Measurements from ENCODE around the gene MXRA8.
A peak's percentile ranks its signal among the peaks of the same experiment; 100 is the strongest.

MXRA8 gene

DNA sequence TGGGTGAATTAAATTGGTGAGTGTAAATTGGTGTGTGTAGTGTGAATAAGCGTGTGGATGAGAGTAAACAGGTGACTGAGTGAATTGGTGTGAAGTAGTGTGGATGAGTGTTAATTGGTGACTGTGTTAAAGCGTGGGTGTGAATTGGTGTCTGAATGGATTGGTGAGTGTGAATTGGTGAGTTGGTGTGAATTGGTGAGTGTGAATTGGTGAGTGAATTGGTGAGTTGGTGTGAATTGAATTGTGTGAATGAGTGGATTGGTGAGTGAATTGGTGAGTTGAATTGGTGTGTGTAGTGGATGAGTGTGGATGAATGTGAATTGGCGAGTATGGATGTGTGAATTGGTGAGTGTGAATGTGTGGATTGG is 8.3 kb upstream of the MXRA8 start:
- no peak for DNase-seq (ENCODE audit: low spot score)

DNA sequence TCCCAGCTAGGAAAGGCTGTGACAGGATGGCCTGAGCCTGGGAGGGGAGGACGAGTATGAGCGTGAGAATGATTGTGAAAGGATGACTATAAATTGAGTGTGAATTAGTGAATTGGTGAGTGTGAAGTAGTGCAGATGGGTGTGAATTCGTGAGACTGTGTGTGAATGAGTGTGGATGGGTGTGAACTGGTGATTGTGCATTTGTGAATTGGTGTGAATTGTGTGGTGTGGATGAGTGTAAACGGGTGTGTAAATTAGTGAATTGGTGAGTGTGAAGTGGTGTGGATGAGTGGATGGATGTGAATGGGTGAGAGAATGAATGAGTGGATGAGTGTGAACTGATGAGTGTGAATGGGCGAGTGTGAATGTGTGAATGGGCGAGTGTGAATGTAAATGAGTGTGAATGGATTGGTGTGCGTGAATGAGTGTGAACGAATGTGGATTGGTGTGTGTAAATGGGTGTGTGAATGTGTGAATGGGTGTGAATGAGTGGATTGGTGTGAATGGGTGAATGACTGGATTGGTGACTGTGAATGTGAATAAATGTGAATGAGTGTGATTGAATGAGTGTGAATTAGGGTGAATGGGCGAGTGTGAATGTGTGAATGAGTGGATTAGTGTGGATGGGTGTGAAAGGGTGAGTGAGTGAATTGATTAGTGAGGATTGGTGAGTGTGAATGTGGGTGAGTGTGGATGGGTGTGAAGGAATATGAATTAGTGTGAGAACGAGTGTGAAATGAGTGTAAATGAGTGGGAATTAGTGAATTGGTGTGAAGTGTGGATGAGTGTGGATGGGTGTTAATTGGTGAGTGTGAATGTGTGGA is 7.7 kb upstream of the MXRA8 start:
- no peak for DNase-seq (ENCODE audit: low spot score)

DNA sequence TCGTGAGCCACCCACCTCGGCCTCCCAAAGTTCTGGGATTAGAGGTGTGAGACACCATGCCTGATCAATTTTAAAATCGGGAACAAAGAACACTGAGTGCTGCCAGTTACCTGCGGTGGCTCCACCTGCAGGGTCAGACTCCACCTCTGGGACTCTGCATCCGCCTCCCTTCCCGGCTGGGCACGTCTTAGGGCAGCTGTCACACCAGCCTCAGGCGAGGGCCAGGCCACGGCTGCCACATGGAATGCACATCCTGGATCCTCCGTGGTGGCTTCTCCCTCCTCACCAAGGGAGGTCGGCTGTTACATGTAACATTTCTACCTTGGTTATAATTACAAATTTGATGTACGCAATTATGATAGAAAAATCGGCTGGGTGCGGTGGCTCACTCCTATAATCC is 5.9 kb upstream of the MXRA8 start:
- DNase-seq (ENCODE audit: low spot score): no peak

DNA sequence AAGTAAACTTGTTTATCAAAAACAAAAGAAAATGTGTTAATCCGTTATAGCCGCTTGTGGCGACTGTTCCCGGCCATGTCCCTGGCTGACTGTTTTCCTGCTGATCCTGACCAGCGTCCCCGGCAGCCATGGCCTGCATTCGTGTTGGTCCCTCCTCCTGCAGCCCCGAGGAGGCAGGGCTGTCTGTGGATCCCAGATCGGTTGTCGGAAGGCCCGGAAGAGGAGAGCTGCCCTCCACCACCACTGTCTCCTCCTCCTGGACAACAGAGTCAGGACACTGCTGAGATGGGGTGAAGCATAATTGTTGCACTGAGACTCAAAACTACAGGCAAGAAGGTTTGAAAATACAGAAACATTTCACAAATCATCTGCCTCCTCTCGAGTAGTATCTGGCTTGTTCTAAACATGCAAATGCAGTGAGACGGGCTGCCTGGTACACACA is 3.6 kb upstream of the MXRA8 start:
- peak; percentile 60 for DNase-seq (ENCODE audit: low spot score)

DNA sequence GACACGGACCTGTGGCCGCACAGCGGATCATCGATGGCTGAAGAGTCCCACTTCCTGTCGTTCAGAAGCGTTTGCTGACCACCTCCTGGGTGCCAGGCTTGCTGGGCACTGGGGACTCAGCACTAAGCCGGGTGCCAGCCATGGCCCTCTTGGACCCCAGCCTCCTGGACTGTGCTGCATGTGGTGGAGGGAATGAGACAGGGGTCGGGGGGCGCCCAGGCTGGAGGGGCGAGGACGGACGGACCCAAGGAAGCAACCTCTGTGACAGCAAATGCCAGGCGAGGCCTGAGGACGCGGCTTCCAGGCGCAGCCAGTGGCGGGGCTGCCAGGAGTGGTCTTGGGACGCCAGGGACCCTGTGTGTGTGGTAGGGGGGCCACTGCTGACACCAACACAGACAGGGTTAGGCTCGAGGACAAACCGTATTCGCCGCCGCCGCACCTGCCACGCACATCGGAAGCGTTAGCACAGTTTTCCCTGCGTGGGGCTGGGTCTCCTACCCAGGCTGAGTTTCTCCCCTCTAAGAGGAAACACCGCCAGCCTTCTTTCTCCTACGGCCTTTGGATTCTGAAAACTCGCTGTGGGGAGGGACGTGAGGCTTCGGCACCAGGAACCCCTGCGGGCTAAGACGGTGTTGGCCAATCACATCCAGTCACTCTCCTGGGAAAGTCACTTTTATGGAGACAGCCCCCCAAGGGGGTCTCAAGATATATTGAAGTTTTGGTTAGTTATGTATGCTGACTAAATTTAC is 3.1 kb upstream of the MXRA8 start:
- DNase-seq (ENCODE audit: low spot score): peak; percentile 48

DNA sequence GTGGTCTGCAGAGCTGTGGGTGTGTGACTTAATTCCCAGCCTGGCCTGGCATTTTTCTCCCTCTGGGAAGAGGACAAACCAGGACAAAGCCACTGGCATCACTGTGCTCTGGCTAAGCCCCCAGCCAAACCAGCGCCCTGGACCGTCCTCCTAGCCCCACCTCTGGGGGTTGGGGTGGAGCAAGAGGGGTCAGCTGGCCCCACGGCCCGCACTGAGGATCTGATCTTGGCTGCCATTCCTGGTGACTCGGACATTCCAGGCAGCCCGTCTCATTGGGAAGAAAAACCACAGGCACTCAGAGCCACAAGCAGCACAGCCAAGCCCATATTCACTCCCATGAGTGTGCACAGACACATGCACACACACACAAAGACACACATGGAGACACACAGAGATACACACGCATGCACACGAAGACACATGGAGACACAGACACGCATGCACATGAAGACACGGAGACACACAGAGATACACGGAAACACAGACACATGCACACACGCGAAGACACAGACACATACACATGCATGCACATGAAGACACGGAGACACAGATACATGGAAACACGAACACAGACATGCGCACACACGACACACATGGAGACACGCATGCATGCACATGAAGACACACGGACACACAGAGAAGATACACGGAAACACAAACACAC is 2.3 kb upstream of the MXRA8 start:
- DNase-seq (ENCODE audit: low spot score): peak; percentile 78

DNA sequence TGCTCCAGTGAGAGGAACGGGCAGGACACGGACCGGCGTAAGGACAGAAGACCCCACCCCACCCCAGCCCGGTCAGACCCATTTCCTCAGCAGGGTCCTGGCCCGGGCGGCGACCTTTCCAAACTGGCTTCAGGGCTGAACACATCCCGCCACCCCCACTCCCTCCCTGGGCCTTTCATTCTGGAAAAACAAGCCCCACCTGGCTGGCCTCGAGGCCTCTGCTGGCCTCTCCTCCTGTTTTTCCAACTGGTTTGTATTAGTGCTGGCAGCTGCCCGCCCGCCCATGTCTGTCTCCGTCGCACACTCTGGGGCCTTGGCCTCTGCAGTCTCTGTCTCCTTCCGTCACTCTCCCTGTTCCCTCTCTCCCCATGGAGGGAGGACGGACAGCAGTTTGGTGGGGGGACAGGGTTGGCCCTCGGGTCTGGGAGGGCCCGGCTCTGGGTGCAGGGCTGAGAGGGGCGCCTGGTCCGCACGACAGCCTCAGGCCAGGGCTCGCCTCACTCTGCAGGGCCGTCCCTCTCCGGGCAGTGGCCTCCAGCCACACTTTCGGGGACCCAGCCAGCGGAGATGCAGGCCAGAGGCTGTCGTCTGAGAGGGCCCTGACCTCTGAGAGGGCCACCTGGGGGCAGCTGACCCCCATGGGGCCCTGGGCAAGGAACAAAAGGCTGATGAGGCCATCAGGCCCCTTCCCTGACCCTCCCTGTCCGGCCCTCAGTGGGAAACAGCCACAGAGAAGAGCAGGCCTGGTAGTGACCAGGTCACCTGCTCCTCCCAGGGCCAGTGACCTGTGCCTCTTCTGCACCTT is 1.5 kb upstream of the MXRA8 start:
- peak; percentile 75 for DNase-seq (ENCODE audit: low spot score)

DNA sequence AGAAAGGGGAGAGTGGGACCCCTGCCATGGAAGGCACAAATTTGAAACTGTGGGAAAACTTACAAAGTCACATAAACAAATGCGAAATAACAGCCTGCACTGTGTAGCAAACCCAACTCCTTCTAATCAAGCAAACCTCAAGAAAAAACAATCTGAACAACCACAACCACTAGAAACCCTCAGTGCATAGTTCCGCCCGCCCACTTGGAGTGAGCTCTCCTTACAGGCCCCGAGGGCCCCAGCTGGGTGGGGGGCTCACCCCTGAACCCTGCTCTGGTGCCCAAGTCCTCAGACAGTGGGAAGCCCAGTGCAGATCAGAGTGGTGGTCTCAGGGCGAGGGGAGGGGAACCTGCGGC is 931 bp upstream of the MXRA8 start:
- no peak for DNase-seq (ENCODE audit: low spot score)

DNA sequence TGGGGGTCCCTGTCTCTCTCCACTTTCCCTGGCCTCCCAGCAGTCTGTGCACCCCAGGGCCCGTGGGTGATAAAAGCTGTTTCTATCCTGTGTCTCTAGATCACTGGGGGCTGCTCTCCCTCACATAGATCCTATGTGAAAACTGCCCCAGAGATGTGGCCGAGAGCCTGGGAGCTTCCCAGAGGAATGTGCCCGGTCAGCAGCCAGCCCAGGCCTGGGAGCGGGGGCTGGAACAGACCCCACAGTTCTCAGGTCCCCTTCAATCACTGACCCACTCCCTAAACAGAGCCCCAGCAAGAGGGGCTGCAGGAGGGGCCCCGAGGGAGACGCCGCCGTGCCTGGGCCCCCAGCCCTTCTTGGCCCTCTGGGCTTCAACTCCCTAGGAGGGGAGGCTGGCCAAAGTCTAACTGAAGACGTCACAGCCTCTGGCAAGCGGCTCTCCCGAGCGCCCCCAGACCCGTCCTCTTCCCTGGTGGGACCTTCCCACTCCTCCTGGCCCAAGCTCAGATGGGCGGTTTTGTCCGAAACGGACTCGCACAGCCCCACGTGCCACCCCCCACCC is 403 bp downstream of the MXRA8 start:
- no peak for DNase-seq (ENCODE audit: low spot score)

DNA sequence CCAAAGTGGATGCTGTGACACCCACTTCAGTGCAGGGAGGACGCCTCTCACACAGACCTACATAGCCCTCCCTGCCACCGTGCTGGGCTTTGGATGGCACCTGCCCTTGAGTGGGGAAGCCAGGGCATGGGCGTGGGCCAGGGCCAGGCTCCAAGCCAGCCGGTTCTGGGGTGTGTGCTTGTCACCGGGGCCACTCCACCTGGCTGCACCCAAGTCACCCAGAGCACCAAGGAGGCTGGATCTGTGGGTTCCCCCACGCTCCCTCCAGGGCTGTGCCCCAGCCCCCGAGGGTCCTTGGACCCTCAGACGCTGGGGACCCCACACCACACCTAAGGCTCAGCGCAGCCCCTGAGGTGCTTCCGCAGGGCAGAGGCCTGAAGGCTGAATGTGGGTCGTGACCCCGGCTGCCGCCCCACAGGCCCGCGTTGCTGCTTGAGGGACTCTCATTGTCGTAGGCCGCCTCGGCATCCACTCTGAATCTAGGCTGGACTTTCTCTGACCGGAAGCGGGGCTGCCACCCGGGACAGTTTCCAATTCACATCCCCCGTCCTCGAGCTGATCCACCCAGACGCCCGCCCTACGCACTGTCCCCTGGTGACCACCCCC is 1.5 kb downstream of the MXRA8 start:
- peak; percentile 69 for DNase-seq (ENCODE audit: low spot score)

DNA sequence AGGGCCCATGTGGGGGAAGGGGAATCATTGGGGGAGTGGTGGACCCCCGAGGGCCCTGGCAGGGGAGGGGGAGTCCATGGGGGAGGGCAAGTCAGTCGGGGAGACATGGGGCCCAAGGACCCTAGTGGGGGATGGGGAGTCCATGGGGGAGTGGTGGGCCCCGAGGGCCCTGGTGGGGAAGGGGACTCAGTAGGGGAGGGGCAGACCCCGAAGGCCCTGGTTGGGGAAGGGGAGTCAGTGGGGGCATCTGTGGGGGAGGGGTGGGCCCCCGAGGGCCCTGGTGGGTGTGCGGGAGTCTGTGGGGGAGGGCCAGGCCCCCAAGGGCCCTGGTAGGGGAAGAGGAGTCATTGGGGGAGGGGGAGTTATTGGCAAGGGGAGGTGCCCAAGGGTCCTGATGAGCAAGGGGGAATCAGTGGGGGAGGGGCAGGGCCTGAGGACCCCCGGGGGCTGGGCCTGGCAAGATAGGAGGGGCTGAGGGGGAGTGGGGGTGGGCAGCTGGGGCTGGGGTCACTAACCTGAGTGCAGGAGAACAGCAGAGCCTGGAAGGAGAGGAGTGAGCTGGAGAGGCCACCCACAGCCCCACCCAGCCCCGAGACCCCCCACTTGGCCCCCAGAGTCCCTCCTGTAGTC is 2.1 kb downstream of the MXRA8 start:
- DNase-seq (ENCODE audit: low spot score): no peak

DNA sequence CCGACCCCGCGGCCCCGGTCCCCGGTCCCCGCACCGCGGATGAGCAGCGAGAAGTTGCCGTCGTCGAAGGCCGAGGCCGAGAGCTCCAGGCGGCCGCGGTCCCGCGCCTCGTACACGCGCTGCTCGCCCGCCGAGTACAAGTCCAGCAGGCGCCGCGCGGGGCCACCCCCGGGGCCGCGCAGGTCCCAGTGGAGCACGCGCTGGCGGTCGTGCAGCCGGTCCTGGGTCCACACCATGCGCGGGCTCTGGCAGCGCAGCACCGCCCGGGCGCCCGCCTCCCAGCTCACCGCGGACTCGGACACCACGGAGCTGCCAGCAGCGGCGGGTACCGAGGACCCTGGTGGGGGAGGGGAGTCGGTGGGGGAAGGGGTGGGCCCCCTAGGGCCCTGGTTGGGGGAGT is 2.9 kb downstream of the MXRA8 start:
- DNase-seq (ENCODE audit: low spot score): no peak

DNA sequence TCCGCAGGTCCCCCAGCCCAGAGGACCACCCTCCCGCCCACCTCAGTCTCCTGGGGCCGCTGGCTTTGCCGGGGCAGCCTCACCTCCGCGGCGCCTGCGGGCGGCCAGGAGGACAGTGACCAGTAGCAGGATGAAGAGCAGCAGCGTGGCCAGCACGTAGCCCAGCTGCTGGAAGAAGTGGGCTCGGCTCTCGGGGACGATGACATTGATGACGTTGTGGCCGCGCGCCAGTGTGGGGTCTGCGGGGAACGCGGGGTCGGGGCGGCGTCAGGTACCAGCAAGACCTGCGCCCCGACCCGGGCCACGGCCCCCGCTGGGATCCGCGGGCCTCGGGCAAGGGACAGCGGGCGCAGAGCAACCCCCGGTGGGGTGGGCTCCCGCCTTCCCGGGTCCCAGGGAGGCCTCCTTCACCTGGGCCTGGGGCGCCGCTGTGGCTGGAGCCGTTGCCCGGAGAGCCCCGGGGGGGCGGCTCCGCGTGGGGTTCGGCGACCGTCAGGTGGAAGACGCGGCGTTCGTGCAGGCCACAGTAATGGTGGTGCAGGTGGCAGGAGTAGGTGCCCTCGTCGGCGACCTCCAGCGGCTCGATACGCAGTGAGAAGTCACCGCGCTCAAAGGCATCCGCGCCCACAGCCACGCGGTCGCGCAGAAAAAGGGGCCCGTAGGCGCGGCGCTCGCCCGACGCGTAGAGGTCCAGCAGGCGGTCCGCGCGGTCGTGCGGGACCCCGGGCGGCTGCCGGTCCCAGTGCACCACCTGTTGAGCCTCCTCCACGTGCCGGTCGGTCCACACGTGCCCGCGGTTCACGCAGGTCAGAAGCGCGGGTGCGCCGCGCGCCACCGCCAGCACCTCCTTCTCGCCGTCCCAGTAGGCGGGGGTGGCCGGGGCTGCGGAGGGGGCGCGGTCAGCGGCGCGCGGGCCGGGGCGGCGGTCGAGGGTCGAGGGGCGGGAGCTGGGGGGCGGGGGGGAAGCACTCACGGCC is 3.8 kb downstream of the MXRA8 start:
- DNase-seq (ENCODE audit: low spot score): peak; percentile 64

DNA sequence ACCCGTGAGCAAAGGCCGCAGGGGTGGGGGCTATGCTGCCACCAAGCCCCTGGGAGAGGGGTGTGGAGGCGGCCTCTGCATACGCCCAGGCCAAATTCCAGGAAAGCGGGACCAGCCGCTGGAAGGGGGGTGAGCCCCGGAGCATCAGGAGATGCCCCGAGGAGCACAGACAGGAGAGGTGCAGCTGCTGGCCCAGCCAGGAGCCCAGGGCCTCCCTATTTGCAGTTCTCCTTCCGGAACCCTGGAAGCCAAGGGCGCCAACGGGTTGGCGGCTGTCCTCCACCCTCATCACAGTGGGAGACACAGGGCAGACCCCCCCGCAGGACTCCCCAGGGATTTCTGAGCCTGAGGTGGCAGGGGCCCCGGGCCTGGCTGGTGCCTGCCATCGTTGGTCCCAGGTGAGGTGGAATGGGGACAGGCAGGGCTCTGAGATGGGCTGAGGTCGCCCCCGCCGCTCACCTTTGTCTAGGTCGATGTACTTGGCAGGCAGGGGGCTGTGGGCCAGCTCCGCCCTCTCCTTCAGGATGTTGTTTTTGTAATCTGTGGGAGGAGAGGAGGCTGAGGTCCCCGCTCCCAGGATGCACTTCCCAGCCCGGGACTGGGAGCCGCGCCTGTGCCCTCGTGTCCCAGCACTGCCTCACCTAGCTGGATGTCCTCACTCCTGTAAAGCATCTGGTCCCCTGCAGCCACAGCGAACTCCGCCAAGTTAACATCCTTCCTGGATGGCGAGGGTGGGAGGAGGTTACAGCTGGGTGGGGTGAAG is 4.8 kb downstream of the MXRA8 start:
- no peak for DNase-seq (ENCODE audit: low spot score)

DNA sequence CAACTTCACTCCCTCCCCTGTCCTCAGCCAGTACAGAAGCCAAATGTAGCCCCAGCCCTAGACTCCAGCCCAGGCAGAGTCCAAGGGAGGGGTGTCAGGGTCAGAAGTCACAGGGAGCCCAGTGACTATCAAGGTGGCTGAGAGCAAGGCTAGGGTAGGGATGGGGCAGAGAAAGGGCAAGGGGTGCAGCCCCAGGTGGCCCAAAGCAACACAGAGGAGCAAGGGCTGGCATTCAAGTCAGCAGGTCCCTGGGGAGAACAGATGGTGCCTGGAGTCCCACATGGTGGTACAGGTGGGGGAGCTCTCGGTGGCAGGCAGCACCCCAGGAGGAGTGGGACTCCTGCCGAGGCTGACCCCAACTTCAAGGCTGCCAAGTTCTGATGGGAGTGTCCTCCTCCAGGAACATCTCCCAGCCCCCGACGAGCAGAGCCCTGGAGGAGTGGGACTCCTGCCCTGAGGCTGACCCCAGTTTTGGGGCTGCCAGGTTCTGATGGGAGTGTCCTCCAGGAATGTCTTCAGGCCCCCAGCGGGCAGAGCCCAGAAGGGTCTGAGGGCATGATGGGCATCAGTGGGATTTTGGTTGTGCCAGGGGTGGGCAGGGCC is 5.5 kb downstream of the MXRA8 start:
- no peak for DNase-seq (ENCODE audit: low spot score)

DNA sequence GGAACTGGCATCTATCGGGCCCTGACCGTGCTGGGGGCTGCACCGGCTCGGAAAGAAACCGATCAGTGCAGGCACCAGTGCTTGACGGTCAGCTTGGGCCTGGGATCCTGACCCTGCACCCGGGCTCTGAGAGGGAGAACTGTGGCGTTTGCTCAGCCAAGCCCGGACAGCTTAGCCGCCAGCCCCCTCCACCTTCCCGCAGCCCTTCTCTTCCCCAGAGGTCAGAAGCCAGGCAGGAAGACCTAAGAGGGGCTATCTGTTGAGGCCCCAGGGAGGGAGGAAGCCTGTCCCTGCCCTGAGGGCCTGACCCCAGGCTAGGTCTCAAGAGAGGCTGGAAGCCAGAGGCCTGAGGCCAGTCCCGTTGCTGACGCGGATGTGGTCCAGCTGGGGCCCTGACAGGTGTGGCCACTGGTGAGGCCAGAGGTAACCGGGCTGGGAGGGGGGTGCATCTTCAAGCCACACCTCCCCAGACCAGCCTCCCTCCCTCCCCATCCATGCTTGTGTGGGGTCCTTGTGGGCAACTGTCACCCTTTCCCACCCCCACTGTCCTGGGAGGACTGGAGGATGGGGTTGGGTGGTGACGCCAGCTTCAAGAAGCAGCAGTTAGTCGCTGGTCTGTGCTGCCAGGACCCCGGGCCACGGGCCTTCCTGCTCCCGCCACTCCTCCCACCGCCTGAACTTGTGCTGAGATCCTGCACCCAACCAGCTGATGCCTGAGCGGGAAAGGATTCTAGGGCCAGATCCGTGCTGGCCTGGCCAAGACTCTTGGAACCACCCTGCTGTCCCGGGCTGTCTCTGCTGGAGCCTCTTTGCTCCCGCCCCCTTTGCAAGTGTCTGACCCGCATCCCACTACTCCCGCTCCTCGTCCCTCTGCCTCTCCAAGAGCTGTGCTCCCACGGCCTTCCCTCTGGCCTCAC is 6.6 kb downstream of the MXRA8 start:
- DNase-seq (ENCODE audit: low spot score): peak; percentile 65

DNA sequence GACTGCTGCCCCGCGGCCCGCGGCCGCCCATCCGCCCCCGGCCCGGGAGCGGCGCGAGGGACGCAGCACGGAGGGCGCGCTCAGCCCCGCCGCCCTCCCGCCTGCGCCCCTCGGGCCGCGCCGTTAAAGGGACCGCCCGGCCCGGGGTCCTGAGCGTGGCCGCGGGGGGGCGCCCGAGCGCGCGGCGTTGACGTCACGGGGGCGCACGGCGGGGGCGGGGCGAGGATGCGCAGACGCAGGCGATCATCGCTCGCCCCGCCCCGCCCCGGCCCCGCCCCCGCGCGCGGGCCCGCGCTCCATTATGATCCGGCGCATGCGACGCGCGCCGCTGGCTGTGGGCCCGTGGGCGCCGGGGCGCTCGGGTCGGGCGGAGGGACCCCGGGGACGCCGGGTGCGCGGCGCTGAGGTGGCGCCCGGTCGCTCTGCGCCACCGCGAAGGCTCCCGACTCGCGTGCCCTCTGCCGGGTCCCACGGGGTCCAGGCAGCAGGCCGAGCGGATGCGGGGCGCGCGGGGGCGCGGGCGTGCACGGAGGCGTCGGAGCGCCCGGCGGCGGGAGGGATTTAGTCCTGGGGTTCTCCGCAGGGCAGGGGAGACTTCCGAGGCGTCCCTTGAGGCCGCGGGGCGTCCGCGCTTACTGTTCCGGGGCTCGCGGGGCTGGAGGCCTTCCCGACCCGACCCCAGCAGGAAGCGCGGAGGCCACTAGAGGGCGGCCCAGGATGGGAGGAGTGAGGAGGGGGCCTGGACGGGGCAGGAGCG is 8.9 kb downstream of the MXRA8 start, which contains the start of gene DVL1:
TSS of gene DVL1 (minus strand) at position 163 of the 757 bp plus-strand sequence. CDS start 353 bp downstream, outside the sequence.
- DNase-seq (ENCODE audit: low spot score): peak; percentile 85

All from ecto neural progenitor cell (in vitro differentiated cells).